NCI-H187 treated with DMSO at 0.1 percent for 48 hours (cell line): ENCODE measurements around the gene TAGLN2.

Experiments
- DNase-seq: peaks from one replicate; lab custom pipeline; 2025; lab: John Stamatoyannopoulos, UW

The TAGLN2 gene

DNA sequence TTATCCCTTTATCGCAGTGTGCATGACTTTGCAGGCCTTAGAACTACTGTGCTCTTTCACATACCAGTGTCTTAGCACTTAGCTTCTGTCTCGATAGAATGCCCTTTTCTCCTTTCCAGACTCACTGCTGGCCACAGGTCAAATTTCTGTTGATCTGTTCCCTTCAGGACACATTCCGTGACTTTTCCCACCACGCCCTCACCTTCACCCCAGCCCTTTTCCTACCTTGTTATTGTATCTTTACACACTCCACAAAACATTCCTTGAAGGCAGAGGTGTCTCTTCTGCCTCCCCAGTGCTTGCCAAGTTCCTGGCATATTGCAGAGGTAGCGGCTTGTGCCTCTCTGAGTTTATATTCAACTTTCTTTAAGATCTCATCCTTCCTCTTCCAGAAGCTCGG is 23.8 kb upstream of the TAGLN2 start:
- no peak for DNase-seq

DNA sequence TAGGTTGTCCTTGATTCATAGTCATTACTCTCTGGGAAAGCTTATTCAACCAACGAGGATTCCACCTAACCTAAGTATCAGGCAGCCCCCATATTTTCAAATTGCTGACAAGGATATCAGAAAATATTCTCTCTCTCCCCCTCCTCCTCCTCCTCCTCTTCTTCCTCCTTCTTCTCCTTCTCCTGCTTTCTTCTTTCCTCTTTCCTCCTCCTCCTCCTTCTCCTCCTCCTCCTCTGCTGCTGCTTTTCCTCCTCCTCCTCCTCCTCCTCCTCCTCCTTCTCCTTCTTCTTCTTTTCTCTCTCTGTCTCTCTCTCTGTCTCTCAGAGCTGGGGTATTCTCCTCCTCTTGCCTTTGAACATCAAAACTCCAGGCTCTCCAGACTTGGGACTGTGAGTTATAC is 22.6 kb upstream of the TAGLN2 start:
- no peak for DNase-seq

GRCh38 chr1:159946242-159947187 is 21.2 kb upstream of the TAGLN2 start:
- DNase-seq = no peak

DNA sequence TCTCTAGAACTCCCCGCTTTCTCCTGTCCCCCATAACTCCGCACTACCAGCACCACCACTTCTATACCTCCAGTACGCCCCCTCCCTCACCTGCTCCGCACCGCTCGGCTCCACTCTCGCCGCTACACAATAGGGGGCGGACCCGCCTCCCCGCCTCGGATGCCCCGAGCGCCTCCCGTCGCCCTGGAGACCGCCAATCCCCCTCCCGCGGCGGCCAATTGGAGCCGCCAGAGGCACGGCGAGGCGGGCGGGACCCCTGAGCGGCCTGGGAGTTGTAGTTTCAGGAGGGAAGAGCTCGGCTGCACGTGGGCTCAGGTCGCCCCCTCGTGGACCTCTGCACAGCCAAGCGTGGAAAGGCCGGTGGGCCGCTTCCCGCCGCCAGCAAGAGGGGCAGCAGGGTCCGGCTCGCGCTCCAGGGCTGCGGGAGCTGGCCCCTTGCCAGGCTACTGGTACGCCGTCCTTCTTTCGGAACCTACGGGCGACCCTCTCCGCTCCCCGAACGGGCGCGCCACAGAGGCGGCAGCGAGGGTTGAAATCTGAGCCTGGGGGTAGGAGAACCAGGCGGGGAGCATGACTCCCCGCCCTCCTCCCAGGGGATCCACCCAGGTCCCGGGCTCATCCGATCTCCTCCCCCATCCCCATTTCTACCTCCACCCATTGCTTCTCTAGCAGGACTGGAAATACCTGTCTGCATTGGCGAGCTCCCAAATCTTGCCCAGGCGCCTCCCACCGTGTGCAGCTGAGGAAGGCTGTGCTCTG is 20.4 kb upstream of the TAGLN2 start, which contains the start of gene IGSF9:
IGSF9 (minus strand) TSS at position 131 of the 759 bp plus-strand sequence. CDS start 2,159 bp downstream, outside the sequence.
- DNase-seq = peak; percentile 91

GRCh38 chr1:159944623-159945455 is 19.5 kb upstream of the TAGLN2 start:
- DNase-seq = no peak

DNA sequence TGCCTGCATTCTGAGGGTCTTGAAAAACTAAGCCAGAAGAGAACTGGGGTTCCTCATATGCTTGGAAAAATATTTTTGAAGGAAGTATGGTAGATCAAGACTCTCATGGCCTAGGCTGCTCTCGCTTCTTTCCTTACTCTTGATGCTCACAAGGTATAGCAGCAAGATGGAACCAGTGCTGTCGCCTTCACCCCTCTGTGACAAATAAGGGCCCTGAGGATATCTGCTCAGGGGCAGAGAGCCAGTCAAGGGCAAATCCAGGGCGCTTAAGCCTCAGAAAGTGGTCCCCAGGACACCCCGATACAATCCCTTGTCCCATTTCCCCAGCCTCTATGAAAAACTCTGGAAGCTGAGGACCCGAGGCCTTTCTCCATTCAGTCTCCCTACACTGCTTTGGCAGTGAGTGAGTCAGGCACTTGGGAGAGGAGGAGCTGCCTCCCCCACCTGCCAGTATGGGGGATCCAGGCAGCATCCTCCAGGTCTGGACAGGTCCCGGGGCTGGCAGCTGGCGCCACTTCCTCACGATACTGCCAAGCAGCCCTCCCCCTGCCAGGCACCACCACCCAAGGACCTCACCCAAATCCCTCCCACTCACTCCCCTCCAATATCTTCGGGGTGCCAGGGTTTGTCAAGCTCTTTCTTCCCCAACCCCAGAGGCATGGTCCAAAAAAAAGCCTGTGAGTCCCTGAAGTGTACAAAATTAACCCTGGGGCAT is 18.8 kb upstream of the TAGLN2 start:
- no peak for DNase-seq

GRCh38 chr1:159943278-159943640 is 18.0 kb upstream of the TAGLN2 start:
- no peak for DNase-seq

DNA sequence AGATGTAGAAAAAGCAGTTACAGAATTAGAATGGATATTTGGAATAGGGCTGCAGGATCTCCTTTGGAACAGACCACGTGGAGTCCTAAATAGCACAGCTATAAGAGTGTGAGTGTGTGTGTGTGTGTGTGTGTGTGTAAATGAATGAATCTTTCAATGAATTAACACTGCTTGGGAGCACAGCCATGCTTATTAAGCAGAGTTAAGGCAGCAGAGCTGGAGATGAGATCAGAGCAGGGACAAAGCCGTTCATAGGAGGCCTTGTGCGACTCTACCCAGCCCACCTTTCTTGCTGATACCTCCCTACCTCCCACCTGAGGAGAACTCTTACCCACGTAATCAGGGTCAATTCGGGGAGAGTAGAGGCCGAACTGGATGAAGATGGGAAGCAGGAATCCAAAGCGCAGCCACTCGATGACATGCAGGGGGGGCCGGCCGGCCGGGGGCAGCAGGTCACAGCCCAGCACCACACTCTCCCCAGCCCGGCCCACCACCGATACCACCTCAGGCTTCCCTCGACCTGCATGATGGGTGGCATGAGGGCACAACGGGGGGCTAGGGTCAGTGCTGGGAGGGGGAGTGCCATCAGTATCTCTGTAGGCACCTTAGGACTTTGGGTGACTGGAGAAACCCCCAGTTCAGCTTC is 17.4 kb upstream of the TAGLN2 start:
- no peak for DNase-seq

- DNase-seq = no peak
These were observed 16.6 kb upstream of the TAGLN2 start for GRCh38 chr1:159941591-159942560.

DNA sequence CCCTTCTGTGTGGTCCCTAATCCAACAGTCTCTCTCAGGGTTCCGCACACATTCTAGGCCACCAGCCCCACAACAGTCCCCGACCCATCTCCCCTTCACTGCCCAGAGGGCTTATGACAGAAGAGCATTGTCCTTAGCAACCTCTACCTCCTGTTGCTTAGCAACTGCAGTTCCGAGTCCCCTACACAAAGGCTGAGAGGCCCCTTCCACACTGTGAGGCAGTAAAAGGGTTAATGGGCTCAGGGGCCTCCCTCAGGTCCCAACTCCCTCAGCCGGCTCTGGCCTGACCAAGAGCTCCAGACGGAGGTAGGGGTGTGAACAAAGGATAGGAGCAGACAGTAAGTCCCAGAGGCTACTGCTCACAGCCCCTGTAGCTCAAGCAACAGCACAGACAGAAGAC is 15.8 kb upstream of the TAGLN2 start:
- DNase-seq = no peak

- DNase-seq = no peak
These were observed 14.8 kb upstream of the TAGLN2 start for GRCh38 chr1:159940006-159940620.

GRCh38 chr1:159939678-159940002 is 14.3 kb upstream of the TAGLN2 start:
- no peak for DNase-seq

DNA sequence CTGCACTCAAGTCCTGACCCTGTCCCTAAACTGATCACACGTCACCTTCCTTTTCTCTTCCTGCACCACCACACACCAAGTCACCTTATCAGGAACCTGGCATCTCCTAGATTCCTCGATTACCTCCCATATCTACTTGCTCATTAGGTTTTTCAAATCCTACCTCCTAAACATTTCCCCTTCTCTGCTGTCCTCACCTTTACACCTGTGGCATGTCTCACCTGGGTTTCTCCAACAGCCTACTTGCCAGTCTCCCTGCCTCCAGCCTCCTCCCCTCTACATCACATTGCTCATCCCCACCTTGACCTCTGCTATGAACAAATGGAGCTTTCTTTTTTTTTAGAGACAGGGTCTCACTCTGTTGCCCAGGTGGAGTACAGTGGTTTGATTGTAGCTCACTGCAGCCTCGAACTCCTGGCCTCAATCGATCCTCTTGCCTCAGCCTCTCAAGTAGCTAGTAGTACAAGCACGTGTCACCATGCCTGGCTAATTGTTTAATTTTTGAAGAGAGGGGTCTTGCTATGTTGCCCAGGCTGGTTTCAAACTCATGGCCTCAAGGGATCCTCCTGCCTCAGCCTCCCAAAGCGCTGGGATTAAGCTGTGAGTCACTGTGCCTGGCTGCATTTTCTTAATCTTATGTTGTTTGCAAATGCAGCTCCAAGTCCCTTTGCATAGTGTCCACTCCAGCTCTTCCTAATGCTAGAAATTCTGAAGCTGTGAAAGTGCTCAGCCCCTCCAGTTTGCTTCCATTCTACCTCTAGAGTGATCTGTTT is 13.8 kb upstream of the TAGLN2 start:
- no peak for DNase-seq

DNA sequence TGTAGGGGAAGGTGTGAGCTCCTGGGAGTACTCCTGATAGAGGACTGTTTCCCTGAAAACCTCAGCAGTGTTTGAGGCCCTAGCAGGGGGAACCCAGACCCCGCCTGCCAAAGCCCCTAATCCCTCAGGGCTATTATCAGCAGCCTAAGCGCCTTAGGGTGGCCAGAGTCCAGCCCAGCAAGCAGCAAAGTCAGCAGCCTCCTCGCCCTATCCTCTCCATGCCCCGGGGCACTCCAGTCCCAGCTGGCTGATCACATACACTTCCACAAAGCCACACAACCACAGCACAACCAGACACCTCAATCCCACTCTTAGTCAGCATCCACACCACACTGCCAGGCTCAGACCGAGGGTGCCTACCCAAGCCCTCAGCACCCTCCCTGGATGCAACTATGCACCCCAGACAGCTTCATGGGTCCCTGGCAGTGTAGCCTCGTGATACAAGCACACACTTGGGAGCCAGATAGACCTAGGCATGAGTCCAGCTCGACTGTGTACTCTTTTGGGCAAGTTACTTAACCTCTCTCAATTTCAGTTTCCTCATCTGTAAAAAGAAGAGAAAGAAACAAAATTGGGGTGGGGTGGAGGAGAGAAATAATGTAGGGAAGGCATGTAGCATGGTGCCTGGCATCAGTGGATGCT is 13.0 kb upstream of the TAGLN2 start:
- no peak for DNase-seq

GRCh38 chr1:159937054-159937750 is 11.9 kb upstream of the TAGLN2 start:
- DNase-seq = peak; percentile 37

DNA sequence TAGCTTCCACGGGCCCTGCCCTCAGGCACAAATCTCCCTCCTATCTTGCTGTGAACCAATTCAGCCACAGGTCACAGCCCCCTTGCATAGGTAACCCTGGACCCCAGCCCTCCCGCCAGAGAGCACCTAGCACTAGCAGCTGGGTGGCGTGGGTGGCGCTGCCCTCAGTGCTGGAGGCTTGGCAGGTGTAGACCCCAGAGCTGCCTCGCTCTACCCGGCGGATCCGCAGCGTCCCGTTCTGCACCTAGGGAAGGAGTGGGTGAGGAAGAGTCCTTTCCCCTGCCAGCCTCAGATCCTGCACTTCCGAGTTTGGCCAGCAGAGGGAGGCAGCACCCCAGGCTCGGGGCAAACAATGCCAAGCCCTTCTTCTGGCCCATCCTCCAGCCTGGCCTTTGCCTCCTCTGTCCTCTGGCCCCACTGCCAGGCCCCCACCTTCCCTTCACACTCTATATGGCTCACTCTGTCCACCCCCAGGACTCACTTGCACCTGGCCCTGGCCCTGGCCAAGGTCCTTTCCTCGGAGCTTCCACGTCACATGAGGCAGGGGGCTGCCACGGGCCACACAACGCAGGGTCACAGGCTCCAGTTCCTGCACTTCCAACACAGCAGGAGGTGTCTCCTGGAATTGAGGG is 11.1 kb upstream of the TAGLN2 start:
- DNase-seq = no peak

DNA sequence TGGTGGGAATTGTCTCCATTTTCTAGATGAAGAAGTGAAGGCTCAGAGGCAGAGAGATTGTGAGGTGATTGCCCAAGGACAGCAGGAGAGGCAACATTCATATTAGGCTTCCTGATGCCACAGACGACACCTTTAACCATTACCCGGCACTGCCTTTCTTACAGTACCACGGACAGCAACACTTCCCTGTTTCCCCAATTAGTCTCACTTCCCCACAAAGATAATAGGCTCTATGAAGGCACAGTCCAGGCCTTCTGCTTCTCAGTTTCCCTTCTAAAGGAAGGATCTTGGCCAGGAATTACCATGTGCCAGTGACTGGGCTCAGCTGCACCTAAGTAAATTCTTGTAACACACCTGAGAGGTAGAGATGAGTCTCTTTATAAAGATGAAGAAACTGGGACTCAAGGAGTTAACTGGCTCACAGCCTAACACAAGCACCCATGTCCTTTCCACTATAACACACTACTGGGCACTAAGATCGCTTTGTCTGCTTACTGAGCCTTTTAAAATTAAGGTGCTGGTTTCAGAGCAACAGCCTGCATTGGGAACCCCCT is 10.5 kb upstream of the TAGLN2 start:
- no peak for DNase-seq
